ENCODE data around the gene SLC7A5.
"Not testable (repeated sequence)": the region's sequence is repeated elsewhere in the genome, so short reads cannot be mapped to it uniquely, and the experiment has no call there.

SLC7A5 gene

GRCh38 chr16:87790292-87791100 lies 78.8 kb downstream of the SLC7A5 start:
- no peak for DNase-seq

- no peak for DNase-seq
These were observed 79.6 kb downstream of the SLC7A5 start for GRCh38 chr16:87789437-87790291.

GRCh38 chr16:87788730-87789436 lies 80.4 kb downstream of the SLC7A5 start:
- not testable (repeated sequence) for DNase-seq

GRCh38 chr16:87787451-87788091 lies 81.7 kb downstream of the SLC7A5 start:
- DNase-seq: not testable (repeated sequence)

GRCh38 chr16:87784812-87785211 lies 84.5 kb downstream of the SLC7A5 start:
- DNase-seq: peak; percentile 18

- no peak for DNase-seq
These were observed 87.3 kb downstream of the SLC7A5 start for GRCh38 chr16:87782033-87782432.

- no peak for DNase-seq
These were observed 88.8 kb downstream of the SLC7A5 start for GRCh38 chr16:87780385-87780989.
